HG03521 (cell line): ENCODE measurements around the gene IGFL2.
"Not testable (repeated sequence)": the region's sequence is repeated elsewhere in the genome, so short reads cannot be mapped to it uniquely, and the experiment has no call there.

ENCODE experiments used
- ATAC-seq: cut with Tn5 transposase; IDR thresholded peaks from one replicate; pipeline ENCODE4 v1.9.1; 2021; ENCODE audit warnings: mild to moderate bottlenecking, moderate library complexity; ENCODE audit not compliant: unreplicated experiment

Gene IGFL2

GRCh38 chr19:46147791-46148288 lies at the start of gene IGFL2:
IGFL2 (plus strand) TSS chr19:46148238; CDS start chr19:46148279, 41 bp downstream.
- ATAC-seq = no peak

- no peak for ATAC-seq
Observed at GRCh38 chr19:46100344-46100743, 47.7 kb upstream of the IGFL2 start.

- ATAC-seq = no peak
Observed at GRCh38 chr19:46101293-46101692, 46.7 kb upstream of the IGFL2 start.

GRCh38 chr19:46102333-46102732 lies 45.7 kb upstream of the IGFL2 start:
- not testable (repeated sequence) for ATAC-seq

GRCh38 chr19:46107371-46107770 lies 40.7 kb upstream of the IGFL2 start:
- no peak for ATAC-seq

- ATAC-seq = no peak
Observed at GRCh38 chr19:46109876-46110275, 38.2 kb upstream of the IGFL2 start.

- ATAC-seq = no peak
Observed at GRCh38 chr19:46111376-46111775, 36.7 kb upstream of the IGFL2 start.

- no peak for ATAC-seq
Observed at GRCh38 chr19:46112527-46112926, 35.5 kb upstream of the IGFL2 start.

GRCh38 chr19:46113726-46114125 lies 34.3 kb upstream of the IGFL2 start:
- no peak for ATAC-seq

- no peak for ATAC-seq
Observed at GRCh38 chr19:46115396-46116106, 32.5 kb upstream of the IGFL2 start.

- no peak for ATAC-seq
Observed at GRCh38 chr19:46116121-46116520, 31.9 kb upstream of the IGFL2 start.

- no peak for ATAC-seq
Observed at GRCh38 chr19:46118136-46118535, 29.9 kb upstream of the IGFL2 start.

- no peak for ATAC-seq
Observed at GRCh38 chr19:46124638-46125115, 23.4 kb upstream of the IGFL2 start, which contains the start of gene IGFL3. IGFL3 (minus strand) TSS chr19:46124688; CDS start chr19:46124649, 39 bp downstream.

GRCh38 chr19:46125447-46125846 lies 22.6 kb upstream of the IGFL2 start:
- ATAC-seq = no peak

GRCh38 chr19:46126086-46126580 lies 21.9 kb upstream of the IGFL2 start:
- ATAC-seq = no peak

GRCh38 chr19:46131485-46132143 lies 16.4 kb upstream of the IGFL2 start:
- ATAC-seq = no peak

- ATAC-seq = no peak
Observed at GRCh38 chr19:46132508-46133100, 15.4 kb upstream of the IGFL2 start.

- no peak for ATAC-seq
Observed at GRCh38 chr19:46133101-46133627, 14.9 kb upstream of the IGFL2 start.

- no peak for ATAC-seq
Observed at GRCh38 chr19:46133777-46134241, 14.2 kb upstream of the IGFL2 start.

GRCh38 chr19:46134527-46134926 lies 13.5 kb upstream of the IGFL2 start:
- no peak for ATAC-seq

- ATAC-seq = no peak
Observed at GRCh38 chr19:46137915-46138473, 10.0 kb upstream of the IGFL2 start.
